GM19463 (cell line): ENCODE results near the gene DEPDC1B.
"Not testable (repeated sequence)": the region's sequence is repeated elsewhere in the genome, so short reads cannot be mapped to it uniquely, and the experiment has no call there.

Experiments used
- ATAC-seq: cut with Tn5 transposase; IDR thresholded peaks from one replicate; pipeline ENCODE4 v1.9.1; 2021; ENCODE audit warnings: mild to moderate bottlenecking, moderate library complexity; ENCODE audit not compliant: unreplicated experiment

The DEPDC1B gene

DNA sequence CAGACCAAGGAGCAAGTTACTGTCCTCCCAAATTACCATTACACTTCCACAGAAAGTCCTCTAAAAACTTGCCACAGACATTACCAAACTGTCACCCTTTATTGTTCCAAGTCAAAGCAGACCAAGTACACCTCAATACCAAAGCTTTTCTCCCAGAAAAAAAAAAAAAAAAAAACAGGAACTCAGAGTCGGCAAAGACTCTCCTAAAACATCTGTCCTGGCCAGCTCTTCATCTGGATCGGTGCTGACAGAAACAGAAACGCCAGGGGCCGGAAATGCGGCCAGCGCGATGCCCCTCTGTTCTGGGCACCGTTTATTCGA, 718 bp downstream of the DEPDC1B start:
- ATAC-seq: no peak

DNA sequence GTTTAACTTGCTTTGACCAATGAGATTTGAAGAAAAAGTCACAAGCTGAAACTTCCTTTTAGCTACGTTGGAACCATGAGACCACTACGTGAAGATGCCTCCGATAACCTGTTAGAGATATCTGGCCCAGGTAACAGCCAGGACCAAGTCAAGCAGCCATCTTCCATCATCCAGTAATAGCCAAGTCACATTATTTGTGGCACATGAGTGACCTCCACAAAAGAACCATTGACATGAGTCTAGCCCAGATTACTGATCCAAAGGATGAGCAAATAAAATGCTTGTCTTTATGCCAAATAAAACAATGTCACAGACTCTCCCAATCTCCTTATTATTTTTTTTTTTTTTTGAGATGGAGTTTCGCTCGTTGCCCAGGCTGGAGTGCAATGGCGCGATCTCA, 1.6 kb downstream of the DEPDC1B start:
- ATAC-seq: no peak

DNA sequence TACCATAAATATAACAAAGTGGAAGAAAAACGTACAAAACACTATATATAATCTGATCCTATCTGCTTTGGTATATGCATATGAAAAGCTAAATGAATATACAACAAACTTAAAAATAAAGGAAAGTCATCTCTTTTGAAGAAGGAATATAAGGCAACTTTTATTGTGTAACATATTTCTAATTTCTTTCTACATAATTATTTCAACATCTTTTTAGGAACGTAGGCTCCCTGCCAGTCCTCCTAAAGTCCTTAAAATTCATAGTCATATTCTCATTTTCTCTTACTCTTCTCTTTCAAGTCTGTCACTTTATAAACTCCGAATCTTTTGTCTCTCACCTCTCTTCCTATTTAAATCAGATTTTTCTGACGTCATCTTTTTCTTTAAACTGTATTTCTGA, 9.6 kb downstream of the DEPDC1B start:
- ATAC-seq: no peak

DNA sequence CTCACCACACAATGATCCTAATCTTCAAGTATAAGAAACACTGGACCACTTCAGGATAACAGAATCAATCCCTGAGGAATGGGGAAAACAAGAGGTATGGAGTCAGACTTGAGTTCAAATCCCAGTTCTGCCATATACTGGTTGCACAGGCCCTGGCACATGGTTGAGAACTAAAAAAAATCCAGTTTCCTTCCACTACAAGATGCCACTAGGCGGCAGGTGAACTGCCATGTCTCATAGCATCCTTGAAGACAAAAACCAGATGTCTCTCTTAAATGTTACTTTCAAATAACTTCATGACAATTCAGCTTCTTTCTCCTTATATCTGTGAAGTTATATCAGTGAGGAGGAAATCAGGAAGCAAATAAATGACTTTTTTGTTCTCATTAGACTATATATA, 11.0 kb downstream of the DEPDC1B start:
- no peak for ATAC-seq

DNA sequence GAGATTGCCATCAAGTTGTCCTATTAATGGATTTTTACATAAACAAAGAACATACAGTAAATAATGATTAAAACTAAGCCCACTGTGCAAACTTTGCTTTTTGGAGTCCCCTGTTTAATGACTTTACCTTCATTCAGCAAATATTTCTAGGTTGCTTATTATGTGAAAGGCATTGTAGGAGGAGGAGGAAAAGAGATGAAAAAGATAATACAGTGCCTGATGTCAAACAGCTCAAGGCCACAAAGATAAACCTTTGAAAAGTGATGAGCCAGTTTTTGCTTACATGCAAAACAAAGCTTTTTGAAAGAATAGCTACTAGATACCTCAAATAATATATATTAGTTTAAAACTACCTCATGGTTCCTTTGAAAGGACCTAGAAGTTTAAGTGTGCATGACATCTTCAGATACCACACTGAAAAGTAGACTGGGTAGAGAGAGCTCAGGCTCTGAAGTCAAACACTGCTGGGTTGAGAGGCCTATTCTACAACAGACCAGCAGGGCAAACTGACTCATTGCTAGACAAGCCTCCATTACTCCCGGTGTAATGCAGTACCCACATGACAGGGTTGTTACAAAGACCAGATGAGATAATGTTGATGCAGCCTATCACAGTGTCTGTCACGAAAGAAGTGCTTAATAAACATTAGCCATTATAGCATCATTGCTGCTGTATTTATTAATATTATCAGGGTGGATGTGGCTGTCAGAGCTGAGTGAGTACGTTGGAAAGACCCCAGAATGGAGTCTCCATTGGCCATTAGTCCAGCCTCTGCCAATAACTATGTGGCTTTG, 11.8 kb downstream of the DEPDC1B start:
- peak; percentile 92 for ATAC-seq

DNA sequence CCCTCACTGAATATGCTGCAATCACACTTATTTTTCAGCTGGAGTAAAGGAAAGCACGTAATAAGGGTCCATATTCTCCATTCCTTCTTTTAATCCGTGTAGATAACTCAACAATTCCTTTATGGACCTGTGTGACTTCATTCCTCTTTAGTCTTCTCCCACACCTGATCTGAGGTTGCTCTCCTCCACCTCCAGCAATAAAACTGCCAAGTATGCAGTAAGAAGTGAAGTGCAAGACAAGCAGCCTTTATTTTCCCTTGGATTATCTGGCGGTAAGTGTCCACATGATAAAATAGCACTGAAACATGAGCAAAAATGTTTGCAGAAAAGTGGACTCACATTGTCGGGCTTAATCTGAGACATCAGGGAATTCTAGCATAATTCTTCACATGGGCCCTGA, 13.8 kb downstream of the DEPDC1B start:
- ATAC-seq: no peak

DNA sequence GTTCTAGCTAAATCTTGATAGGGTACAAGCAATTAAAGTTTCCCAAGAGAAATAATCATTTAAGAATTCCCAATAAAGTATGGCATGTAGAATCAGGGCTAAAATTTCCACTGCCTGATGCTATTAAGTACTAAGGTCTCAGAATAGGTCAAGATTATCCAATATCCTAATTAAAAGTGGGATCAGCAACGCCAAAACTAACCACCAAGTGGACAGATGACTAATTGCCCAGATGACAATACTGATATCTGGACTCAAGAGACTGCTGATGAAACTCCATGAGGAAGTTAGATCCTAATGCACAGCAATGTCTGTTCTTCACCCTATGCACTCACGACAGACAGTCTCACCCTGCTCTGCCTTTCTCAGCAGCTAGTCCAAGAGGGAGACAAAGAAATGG, 14.3 kb downstream of the DEPDC1B start:
- ATAC-seq: no peak

DNA sequence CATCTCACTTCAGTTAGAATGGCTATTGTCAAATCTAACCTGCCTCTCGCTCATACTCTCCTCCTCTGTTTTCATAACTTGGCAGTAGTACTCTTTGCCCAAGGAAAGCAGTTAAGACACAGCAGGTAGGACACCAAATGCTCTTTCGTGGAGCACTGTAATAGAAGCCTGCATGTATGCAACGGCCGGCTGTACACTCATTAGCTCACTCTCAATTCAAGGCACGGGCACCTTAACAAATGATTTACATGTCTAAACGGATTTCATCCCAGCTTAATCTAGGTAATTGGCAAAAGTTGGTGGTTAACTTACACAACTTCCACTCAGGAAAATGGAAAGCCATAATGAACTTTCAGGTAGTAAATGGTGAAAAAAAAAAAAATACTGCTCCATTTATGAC, 14.9 kb downstream of the DEPDC1B start:
- ATAC-seq: no peak

DNA sequence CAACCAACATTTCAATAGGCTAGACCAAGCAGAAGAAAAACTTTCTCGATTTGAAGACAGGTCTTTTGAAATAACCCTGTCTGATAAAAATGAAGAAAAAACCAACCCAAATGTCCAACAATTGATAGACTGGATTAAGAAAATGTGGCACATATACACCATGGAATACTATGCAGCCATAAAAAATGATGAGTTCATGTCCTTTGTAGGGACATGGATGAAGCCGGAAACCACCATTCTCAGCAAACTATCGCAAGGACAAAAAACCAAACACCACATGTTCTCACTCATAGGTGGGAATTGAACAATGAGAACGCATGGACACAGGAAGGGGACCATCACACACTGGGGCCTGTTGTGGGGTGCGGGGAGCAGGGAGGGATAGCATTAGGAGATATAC, 18.0 kb downstream of the DEPDC1B start:
- ATAC-seq: not testable (repeated sequence)

DNA sequence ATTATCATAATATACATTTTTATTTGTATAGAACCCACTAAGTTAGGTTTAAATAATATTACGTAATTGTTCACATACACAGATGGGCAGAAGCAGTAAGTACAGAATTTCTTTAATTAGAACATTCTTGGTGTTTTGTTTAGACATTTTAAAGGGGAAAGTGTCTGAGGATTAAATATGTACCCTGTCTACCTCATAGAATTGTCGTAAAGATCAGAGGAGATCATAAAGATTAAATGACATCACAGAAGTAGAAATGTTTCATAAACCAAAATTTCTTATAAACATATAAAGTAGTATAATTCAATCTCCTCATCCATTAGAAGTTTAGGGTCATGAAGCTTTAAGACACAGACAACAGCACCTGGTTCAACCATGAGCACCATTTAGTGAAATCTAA, 20.1 kb downstream of the DEPDC1B start:
- ATAC-seq: no peak

DNA sequence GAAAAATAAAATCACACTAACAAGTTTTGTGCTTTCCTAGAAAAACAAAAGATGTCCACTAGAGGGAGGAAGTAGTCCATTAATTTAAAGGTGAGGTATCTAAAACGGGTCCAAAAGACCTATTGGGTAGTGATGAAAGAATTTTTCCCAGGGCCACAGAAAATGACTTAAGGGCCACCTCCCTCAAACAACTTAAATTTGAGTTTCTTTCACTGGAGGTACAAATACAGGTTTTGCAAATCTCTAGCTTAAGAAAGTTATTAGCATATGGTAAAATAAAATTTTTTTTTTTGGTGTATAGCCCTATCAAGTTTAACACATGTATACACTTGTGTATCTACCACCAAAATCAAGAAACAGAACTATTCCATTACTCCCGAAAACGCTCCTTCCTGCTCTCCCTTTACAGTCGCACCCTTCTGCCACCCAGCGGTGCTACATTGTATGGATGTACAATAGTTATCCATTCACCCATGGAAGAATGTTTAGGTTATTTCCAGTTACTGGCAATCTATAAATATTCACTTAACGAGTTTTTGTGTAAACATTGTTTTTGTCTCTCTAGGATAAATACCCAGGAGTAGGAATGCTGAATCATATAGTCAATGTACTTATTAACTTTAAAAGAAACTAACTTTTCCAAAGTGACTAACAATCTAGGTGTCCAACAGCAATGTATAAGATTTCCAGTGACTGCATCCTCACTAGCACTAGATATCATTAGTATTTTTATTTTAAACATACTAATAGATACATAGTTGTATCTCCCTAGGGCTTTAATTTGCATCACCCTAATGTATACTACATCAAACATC, 21.9 kb downstream of the DEPDC1B start:
- peak; percentile 68 for ATAC-seq

DNA sequence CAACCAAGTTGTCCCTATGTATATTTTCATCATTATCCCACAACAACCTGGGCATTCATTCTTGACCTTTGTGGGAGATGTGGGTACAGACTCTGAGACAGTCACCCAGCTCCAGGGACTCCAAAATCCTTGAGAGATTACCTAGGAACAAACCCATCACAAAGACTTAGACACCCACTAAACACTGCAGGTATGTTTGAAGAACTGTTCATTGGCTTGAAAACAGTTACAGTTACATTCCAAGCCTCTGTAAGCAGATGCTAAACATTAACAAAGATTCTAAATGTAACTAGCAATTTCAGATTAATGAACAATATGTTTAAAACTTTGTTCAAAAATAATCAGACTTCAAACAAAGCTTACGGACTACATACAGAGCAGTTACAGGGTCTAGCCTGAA, 24.7 kb downstream of the DEPDC1B start:
- ATAC-seq: no peak

DNA sequence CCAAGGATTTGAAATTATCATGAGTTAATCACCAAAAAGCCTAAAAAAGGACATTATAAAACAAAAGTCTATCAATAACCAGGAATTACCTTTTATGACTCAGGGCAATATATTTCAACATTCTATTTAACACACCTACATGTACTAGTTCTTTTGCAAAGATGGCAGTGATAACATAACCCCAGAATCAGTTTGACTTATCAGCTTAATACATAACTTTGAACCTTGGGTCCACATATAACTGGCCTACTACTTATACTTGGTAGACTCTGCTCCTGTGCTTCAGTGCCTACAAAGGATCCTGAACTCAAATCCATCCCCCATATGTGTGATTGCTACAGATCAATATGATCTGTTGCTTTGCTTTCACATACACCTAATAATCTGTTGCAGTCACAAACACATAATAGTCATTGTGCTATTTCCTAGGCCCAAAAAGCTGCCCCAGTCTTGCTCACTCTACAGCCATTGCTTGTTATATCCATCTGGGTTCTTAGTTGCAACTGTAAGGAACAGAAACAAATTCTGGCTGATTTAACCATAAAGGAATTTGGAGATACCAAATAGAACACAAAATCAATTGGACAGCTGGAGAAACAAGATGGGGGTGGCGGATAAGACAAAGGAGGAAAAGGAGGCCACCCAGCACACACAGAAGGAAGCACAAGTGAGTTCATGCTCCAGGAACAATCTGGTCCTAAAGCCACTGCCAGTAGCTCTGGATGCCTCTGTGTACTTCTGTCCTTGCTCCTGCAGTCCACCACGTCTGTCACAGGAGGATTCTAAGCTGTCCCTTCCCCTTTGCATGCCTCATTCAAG, 25.5 kb downstream of the DEPDC1B start:
- no peak for ATAC-seq

DNA sequence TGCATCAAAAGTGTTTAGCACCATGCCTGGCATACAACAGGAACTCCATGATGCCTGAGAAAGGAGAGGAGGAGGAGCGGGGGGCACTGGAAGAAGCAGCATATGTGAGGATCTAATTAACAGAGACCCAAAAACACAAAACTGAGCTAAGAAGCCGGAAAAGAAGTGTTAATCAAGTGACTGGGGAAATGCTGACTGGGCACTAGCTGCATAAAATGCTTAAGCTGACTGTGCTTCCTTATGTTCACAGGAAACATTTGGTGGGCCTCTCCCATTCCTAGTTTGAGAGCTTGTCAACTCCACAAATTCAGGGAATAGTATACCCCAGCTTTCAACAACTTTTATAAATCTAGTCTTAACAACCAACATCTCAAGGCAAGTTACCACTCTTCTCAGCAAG, 26.6 kb downstream of the DEPDC1B start:
- no peak for ATAC-seq

DNA sequence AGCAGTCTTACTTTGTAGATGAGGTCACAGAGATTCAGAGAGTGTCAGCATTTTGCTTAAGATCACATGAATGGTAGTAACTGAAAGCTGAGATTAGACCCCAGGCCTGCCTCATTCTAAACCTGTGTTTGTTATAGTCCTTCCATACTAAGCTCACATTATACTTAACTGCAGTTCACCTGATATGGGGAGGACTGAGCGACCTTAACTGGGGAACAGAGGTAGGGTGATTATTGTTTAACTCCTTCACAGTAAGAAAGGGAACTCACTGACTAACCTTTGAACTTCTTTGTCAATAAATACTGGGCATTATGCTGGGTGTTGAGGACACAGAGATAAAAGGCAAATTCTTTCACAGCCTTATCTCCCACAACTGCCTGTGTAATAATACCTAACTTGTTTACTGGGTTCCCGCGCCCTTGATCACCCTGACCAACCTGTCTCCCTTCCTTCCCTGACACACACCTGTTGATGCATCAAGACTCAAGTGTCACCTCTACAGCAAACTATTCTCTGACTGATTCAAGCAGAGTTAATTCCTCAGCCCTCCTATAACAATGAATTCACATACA, 27.2 kb downstream of the DEPDC1B start:
- no peak for ATAC-seq

DNA sequence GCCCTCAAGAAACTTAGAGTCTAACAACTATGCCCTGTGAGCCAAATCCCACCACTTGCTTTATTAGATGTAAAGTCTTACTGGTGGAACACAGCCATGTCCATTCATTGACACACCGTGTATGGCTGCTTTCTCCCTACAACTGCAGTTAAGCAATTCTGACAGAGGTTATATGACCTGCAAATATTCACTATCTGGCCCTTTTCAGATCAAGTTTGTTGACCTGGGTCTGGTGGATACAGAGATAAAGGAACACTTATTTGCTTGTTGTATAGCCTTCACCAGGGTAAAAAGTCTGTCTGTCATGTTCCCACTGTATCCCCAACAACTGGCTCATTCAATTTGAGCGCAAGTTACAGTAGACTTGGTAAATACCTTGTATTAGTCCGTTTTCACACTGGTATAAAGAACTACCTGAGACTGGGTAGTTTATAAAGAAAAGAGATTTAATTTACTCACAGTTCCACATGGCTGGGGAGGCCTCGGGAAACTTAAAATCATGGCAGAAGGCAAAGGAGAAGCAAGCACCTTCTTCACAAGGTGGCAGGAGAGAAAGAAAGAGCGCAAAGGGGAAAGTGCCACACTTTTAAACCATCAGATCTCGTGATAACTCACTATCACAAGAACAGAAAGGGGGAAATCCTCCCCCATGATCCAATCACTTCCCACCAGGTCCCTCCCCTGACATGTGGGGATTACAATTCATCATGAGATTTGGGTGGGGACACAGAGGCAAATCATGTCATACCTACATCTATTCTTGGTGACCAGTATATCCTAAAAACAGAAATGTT, 27.9 kb downstream of the DEPDC1B start:
- no peak for ATAC-seq

DNA sequence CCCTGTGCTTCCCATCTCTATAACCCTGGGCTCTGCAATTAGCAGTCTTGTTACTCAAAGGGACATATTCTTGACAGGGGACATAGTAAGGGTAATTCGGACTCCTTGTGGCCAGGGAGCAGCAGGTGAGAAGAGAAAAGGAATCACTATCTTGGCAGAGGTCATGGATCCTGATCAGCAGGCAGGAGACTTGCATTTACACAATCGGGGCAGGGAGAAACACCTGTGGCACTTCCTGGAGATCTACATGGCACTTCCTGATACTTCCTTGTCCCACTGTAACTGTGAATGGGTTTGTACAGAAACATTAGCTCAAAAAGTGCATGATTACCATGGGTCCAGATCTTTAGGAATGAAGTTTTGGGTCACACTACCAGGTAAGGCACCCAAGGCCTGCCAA, 29.2 kb downstream of the DEPDC1B start:
- ATAC-seq: no peak

DNA sequence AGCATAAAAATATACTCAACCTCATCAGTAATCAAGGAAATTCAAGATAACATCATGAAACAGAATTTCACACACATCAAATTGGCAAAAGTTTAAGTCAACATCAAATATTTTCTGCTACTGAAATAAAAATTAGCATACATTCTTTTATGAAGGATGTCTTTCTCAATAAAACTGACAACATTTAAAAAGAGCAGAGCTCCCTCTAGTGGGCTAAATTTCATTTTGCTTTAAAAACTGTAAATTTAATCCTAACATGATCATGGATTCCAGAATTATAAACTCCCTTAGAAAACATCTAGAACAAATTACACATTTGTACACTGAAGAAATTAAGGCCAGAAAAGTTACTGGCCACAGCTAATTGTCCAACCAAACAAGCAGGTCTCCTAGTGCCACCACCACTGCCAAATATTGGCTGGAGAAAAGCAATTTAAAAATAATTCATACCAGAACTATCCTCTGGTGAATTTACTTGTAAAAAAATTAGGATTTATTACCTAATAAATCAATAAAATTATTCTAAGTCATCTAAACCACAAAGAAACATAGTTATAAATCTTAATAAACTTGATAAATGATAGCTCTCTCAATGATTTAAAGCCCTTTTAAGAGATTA, 31.2 kb downstream of the DEPDC1B start:
- no peak for ATAC-seq

DNA sequence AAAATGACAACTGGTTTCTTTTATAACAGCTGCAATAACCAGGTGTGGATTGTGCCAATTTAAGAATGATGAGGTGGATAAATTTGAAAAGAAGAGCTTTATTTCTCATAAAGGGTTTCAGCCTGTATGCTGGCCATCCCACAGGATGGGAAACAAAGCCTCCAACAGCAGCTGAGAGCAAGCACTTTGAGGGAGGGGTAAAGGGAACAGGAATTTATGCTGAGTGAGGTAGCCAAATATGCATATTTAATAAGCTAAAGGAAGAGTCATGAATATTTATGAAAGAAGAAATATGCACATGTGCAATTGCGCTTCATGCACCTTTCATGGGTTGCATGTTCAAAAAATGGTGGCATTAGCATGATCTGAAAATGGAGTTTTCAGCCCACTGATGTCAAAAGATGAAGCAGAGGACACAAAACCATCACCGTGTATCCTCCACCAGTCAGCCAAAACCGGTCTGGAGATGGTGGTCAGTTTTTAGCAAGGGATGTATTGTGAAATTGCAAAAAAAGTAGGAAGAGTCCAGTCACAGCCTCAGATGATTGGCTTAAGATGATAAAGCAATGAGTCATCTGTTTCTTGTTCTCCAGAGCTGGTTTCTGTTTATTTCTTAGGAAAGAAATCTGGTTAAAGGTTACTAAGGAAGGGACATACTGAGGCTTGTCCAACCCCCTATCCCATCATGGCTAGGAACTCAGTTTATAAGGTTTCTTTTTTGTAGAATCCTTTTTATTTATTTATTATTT, 47.9 kb downstream of the DEPDC1B start:
- no peak for ATAC-seq
